Endodermal cell (in vitro differentiated cells): ENCODE data around the gene LILRA1. TPM values are rescaled to one million over a fixed set of nuclear protein-coding genes. Genes with fewer than 3 reads are reported as not detected.
"Not testable (repeated sequence)": the region's sequence is repeated elsewhere in the genome, so short reads cannot be mapped to it uniquely, and the experiment has no call there.

ENCODE experiments used
- DNase-seq: peaks from one replicate; pipeline ENCODE4 v3.0.0-alpha.2; 2017
- H3K27ac ChIP-seq: 2 replicates; pipeline ENCODE4 v1.5.1; 2013; ENCODE audit warnings: mild to moderate bottlenecking, low read depth, low read length, moderate library complexity
- H3K27me3 ChIP-seq: 2 replicates; pipeline ENCODE4 v1.6.1; 2013; ENCODE audit warnings: mild to moderate bottlenecking, low read length, moderate library complexity; ENCODE audit not compliant: insufficient read depth, control insufficient read depth, poor library complexity, severe bottlenecking
- H3K36me3 ChIP-seq: 2 replicates; pipeline ENCODE4 v1.7.0; 2013; ENCODE audit warnings: mild to moderate bottlenecking, low read length, moderate library complexity; ENCODE audit not compliant: control insufficient read depth, insufficient read depth
- H3K4me1 ChIP-seq: one replicate; pipeline ENCODE4 v1.7.0; 2013; ENCODE audit warnings: low read length; ENCODE audit not compliant: control insufficient read depth, insufficient read depth
- H3K4me3 ChIP-seq: 2 replicates; pipeline ENCODE4 v1.5.1; 2013; ENCODE audit warnings: mild to moderate bottlenecking, low read length, moderate library complexity
- H3K9ac ChIP-seq: 2 replicates; pipeline ENCODE4 v1.6.1; 2013; ENCODE audit warnings: mild to moderate bottlenecking, low read length, moderate library complexity; ENCODE audit not compliant: poor library complexity, severe bottlenecking; ENCODE audit errors: extremely low read depth
- H3K9me3 ChIP-seq: 2 replicates; pipeline ENCODE4 v1.6.1; 2013; ENCODE audit warnings: mild to moderate bottlenecking, low read length, moderate library complexity; ENCODE audit not compliant: control insufficient read depth
- H3K27ac Mint-ChIP-seq: 2 replicates; pipeline ENCODE4 v1.8.0; 2020; ENCODE audit warnings: mixed read lengths
- H3K27me3 Mint-ChIP-seq: 2 replicates; pipeline ENCODE4 v1.8.0; 2021; ENCODE audit warnings: mild to moderate bottlenecking, mixed read lengths; ENCODE audit not compliant: insufficient read depth
- H3K36me3 Mint-ChIP-seq: 2 replicates; pipeline ENCODE4 v1.8.0; 2020; ENCODE audit warnings: low read depth, mixed read lengths
- H3K4me1 Mint-ChIP-seq: 2 replicates; pipeline ENCODE4 v1.8.0; 2020; ENCODE audit warnings: mixed read lengths
- H3K4me3 Mint-ChIP-seq: 2 replicates; pipeline ENCODE4 v1.8.0; 2020; ENCODE audit warnings: mild to moderate bottlenecking, moderate library complexity, mixed read lengths
- H3K9me3 Mint-ChIP-seq: 2 replicates; pipeline ENCODE4 v1.8.0; 2020; ENCODE audit warnings: mild to moderate bottlenecking, mixed read lengths
- WGBS, 2 experiments: methylation state at CpG; one replicate each; pipeline versions ENCODE4 v1.1.5 to v1.1.7; 2013; ENCODE audit warnings: missing lambda C conversion rate in 2 of 2, mixed read lengths in 1 of 2; ENCODE audit not compliant: insufficient coverage in 1 of 2, insufficient read length in 1 of 2; 5-methylcytosine and 5-hydroxymethylcytosine counted together
- total RNA-seq, 2 donors: library from RNA; stranded (reverse); fragmentation: NEBNext Ultra II Directional in 1 of 2; extraction: Animal tissue kit (Norgen Biotek cat#: 25700) in 1 of 2; gene quantifications; 2 replicates in 1 of 2; 3 replicates in 1 of 2; pipeline ENCODE4 v1.2.1, GENCODE V29; 2021
- TF ChIP-seq, protein P1 (sequence below): fragments of 200-600 bp; sonication (generic); conservative IDR thresholded peaks from 2 replicates; pipeline ENCODE4 v1.5.0; 2021; ENCODE audit warnings: antibody characterized with exemption, mild to moderate bottlenecking

Gene LILRA1
- total RNA-seq, 2 donors from 2014 or later, result not detected

DNA sequence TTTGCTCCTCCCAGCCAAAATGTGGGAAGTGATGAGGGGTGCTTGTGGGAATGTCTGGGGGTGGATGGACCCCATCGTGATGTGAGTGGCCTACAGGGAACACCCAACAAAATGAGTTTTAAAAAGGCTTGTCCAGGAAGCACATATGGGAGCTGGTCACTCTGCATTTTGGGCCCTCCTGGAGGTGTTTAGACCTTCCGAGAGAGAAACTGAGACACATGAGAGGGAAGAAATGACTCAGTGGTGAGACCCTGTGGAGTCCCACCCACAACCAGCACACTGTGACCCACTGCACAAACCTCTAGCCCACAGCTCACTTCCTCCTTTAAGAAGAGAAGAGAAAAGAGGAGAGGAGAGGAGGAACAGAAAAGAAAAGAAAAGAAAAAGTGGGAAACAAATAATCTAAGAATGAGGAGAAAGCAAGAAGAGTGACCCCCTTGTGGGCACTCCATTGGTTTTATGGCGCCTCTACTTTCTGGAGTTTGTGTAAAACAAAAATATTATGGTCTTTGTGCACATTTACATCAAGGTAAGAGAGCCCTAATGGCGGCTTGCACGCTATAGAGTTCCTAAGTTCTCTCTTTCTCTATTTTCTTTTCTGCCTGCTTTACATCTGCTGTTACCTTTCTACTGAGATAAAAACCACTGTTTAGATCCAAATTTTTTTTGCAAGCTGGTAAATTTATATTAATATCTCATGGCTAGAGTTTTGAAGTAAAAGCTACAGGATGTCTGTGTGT is 23.6 kb downstream of the LILRA1 start:
- TF ChIP-seq, protein P1, sequence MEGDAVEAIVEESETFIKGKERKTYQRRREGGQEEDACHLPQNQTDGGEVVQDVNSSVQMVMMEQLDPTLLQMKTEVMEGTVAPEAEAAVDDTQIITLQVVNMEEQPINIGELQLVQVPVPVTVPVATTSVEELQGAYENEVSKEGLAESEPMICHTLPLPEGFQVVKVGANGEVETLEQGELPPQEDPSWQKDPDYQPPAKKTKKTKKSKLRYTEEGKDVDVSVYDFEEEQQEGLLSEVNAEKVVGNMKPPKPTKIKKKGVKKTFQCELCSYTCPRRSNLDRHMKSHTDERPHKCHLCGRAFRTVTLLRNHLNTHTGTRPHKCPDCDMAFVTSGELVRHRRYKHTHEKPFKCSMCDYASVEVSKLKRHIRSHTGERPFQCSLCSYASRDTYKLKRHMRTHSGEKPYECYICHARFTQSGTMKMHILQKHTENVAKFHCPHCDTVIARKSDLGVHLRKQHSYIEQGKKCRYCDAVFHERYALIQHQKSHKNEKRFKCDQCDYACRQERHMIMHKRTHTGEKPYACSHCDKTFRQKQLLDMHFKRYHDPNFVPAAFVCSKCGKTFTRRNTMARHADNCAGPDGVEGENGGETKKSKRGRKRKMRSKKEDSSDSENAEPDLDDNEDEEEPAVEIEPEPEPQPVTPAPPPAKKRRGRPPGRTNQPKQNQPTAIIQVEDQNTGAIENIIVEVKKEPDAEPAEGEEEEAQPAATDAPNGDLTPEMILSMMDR, result no peak
- H3K4me3 Mint-ChIP-seq, result no peak overlapping the region

DNA sequence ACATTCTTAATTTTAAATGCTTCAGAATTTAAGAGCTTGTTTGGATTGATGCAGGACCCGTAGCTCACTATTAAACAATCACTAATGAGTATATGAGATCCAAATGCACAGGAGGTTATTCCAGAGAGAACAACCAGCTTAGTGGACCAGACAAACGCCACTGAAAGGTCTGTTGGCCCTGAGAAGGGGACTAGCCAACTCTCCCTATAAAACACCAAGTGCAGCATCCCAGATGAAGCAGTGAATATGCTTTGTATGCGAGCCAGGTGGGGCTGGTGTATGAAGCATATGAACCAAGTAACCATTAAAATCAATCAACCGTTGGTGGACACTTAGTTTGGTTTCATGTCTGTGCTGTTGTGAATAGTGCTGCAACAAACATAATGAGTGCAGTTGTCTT is 27.0 kb downstream of the LILRA1 start:
- H3K9ac ChIP-seq, result no peak overlapping the region
- TF ChIP-seq, protein P1, result no peak
- H3K9me3 Mint-ChIP-seq, result peaks cover 76% of the 10 kb centered on the region
- no peaks in the 10 kb centered on the region for H3K27me3 Mint-ChIP-seq
- 67 to 80% methylated on average over 1 to 4 of the region's 4 CpGs for WGBS, 2 experiments
- H3K4me3 Mint-ChIP-seq, result no peak overlapping the region
- no peaks in the 10 kb centered on the region for H3K36me3 Mint-ChIP-seq
- peaks cover 61% of the 10 kb centered on the region for H3K9me3 ChIP-seq
- no peak for DNase-seq
- no peaks in the 10 kb centered on the region for H3K4me1 ChIP-seq
- H3K36me3 ChIP-seq, result no peaks in the 10 kb centered on the region
- no peak overlapping the region for H3K27ac ChIP-seq
- no peak overlapping the region for H3K27ac Mint-ChIP-seq
- H3K27me3 ChIP-seq, result no peaks in the 10 kb centered on the region
- H3K4me1 Mint-ChIP-seq, result no peaks in the 10 kb centered on the region
- H3K4me3 ChIP-seq, result no peak overlapping the region

More for the DNA sequence above, 23.6 kb downstream of the LILRA1 start:
- Mint-ChIP-seq H3K27ac (no peak overlapping the region), H3K27me3 (no peaks in the 10 kb centered on the region), H3K9me3 (peaks cover 79% of the 10 kb centered on the region), H3K36me3 (no peaks in the 10 kb centered on the region), H3K4me1 (no peaks in the 10 kb centered on the region)
- DNase-seq, result no peak
- Histone ChIP-seq H3K4me3 (no peak overlapping the region), H3K9ac (no peak overlapping the region), H3K4me1 (no peaks in the 10 kb centered on the region), H3K27ac (no peak overlapping the region), H3K9me3 (peaks cover 74% of the 10 kb centered on the region), H3K36me3 (no peaks in the 10 kb centered on the region), H3K27me3 (no peaks in the 10 kb centered on the region)
- 28 to 34% methylated on average over 4 to 5 of the region's 5 CpGs for WGBS, 2 experiments

DNA sequence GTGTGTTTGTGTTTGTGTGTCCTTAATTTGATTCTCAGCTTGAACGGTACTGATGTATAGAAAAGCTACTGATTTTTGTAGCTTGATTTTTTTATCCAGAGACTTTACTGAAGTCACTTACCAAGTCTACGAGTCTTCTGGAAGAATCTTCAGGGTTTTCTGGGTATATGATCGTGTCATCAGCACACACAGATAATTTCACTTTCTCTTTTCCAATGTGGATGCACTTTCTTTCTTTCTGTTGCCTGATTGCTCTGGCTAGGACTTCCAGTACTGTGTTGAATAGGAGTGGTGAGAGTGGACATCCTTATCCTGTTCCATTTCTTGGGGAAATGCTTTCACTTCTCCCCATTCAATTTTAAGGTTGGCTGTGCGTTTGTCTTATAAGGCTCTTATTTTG is 29.0 kb downstream of the LILRA1 start:
- no peak overlapping the region for H3K4me3 ChIP-seq
- no peak for DNase-seq
- no peaks in the 10 kb centered on the region for H3K4me1 ChIP-seq
- no peaks in the 10 kb centered on the region for H3K36me3 ChIP-seq
- H3K9ac ChIP-seq, result no peak overlapping the region
- 37 to 60% methylated on average over 2 to 4 of the region's 4 CpGs for WGBS, 2 experiments
- H3K27me3 ChIP-seq, result no peaks in the 10 kb centered on the region
- Mint-ChIP-seq H3K27me3 (no peaks in the 10 kb centered on the region), H3K4me3 (no peak overlapping the region), H3K4me1 (no peaks in the 10 kb centered on the region), H3K9me3 (peaks cover 77% of the 10 kb centered on the region), H3K36me3 (peaks cover 2% of the 10 kb centered on the region), H3K27ac (no peak overlapping the region)
- peaks cover 57% of the 10 kb centered on the region for H3K9me3 ChIP-seq
- TF ChIP-seq, protein P1, result no peak
- H3K27ac ChIP-seq, result no peak overlapping the region

DNA sequence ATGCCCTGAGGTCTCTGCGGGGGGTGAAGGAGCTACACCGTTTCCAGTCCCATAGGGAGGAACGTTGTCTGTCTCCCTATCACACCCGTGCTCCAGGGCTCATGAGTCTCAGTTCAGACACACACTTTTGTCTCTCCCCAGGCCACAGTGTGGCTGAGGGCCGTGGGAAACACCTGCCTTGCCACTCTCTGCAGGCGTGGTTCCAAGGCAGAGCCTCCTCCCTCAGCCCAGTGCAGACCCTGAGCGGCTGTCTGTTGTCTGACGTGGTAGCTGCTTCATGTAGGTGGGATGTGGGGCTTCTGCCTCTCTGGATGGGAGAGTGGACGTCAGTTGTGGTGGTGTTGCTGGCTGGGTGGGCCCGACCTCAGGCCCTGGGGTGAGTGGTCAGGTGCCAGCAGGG is 30.8 kb downstream of the LILRA1 start:
- H3K9me3 Mint-ChIP-seq, result peaks cover 84% of the 10 kb centered on the region
- not testable (repeated sequence) for H3K4me1 Mint-ChIP-seq
- 78% methylated on average over 5 of the region's 10 CpGs; no CpG with 5 or more reads in 1 of the 2 experiments for WGBS, 2 experiments

DNA sequence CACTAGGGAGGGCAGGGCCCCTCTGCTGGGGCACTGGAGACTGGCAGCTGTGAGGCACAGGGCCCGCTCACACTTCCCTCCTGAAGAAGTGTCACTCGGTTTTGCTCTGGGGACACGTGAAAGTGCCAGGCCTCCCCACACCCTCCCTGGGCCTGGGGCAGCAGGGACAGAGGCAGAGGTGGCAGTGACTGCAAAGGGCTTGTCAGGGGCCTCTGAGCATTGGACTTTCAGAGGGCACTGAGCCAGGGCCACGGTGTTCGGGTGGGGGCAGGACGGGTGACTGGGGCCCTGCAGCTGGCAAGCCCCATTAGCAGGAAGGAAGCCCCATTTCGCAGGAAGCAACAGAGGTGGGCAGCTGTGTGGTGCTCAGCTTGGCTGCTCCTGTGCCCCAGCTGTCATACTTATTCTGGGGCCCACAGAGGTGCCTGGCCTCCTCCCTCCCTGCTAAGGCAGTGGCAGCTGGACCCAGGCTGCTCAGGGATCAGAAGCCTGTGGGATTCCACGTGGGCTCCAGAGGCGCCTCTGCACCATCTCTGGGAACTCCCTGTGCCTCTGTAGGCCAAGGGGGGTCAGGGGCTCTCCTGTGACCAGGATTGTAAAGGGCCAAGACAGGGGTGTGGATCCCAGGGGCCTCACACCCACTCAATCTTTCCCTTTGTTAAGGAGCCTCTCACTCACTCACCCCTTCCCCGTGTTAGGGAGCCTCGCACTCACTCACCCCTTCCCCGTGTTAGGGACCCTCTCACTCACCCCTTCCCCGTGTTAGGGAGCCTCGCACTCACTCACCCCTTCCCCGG is 31.7 kb downstream of the LILRA1 start:
- H3K9me3 Mint-ChIP-seq, result peaks cover 89% of the 10 kb centered on the region
- H3K9me3 ChIP-seq, result peaks cover 68% of the 10 kb centered on the region
- H3K4me3 Mint-ChIP-seq, result not testable (repeated sequence)

More for the DNA sequence above, 30.8 kb downstream of the LILRA1 start:
- peaks cover 64% of the 10 kb centered on the region for H3K9me3 ChIP-seq
- H3K4me1 ChIP-seq, H3K36me3 ChIP-seq, H3K27me3 Mint-ChIP-seq, H3K4me3 Mint-ChIP-seq, H3K36me3 Mint-ChIP-seq, H3K9ac ChIP-seq, H3K27ac Mint-ChIP-seq, DNase-seq, H3K27ac ChIP-seq, H3K27me3 ChIP-seq, H3K4me3 ChIP-seq: not testable (repeated sequence)

More for the DNA sequence above, 31.7 kb downstream of the LILRA1 start:
- DNase-seq, H3K9ac ChIP-seq, H3K4me1 Mint-ChIP-seq, H3K27me3 ChIP-seq, H3K36me3 ChIP-seq, H3K27me3 Mint-ChIP-seq, H3K36me3 Mint-ChIP-seq, H3K27ac Mint-ChIP-seq, H3K4me1 ChIP-seq, H3K27ac ChIP-seq, H3K4me3 ChIP-seq: not testable (repeated sequence)
- WGBS, 2 experiments, result 64 to 100% methylated on average over 2 to 9 of the region's 15 CpGs
